ENCODE results near the gene TRIM33. TPM values are rescaled to one million over a fixed set of nuclear protein-coding genes. Genes with fewer than 3 reads are reported as not detected.

TRIM33 gene
- total and polyA plus RNA-seq, 2 of the 13 experiments (the other 11 are each of a cell fraction or from before 2014, with no cell fraction given): 35.5 to 42.2 TPM

DNA sequence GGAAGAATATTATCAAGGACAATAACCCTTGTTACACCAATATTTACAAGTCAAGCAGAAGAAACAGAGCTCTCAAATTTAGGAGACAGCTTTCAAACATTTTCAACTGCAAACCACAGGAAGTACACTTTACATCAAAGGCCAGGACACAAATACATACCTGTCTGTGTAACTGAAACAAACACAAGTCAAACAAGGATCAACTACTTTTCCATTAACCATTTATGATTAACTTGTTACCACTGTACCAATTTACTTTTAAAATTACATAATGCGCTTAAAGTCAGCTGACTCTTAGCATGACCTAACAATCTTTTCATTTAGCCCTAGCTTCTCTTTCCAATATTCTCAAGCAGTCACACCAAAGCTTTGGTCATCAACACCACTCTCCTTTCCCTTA, 43.5 kb downstream of the TRIM33 start (continued):
- TF ChIP-seq, protein P1, sequence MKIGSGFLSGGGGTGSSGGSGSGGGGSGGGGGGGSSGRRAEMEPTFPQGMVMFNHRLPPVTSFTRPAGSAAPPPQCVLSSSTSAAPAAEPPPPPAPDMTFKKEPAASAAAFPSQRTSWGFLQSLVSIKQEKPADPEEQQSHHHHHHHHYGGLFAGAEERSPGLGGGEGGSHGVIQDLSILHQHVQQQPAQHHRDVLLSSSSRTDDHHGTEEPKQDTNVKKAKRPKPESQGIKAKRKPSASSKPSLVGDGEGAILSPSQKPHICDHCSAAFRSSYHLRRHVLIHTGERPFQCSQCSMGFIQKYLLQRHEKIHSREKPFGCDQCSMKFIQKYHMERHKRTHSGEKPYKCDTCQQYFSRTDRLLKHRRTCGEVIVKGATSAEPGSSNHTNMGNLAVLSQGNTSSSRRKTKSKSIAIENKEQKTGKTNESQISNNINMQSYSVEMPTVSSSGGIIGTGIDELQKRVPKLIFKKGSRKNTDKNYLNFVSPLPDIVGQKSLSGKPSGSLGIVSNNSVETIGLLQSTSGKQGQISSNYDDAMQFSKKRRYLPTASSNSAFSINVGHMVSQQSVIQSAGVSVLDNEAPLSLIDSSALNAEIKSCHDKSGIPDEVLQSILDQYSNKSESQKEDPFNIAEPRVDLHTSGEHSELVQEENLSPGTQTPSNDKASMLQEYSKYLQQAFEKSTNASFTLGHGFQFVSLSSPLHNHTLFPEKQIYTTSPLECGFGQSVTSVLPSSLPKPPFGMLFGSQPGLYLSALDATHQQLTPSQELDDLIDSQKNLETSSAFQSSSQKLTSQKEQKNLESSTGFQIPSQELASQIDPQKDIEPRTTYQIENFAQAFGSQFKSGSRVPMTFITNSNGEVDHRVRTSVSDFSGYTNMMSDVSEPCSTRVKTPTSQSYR (CRISPR knock-in tag; IDR thresholded peaks at IDR 0.05; ENCODE audit: borderline replicate concordance): peak; percentile 45; the same call in 1 of the 2 replicates
- no peak for TF ChIP-seq SNRNP70 (IDR thresholded peaks at IDR 0.05; ENCODE audit: low read depth, low read length)
- no peak for TF ChIP-seq FOXC1 (CRISPR knock-in tag; IDR thresholded peaks at IDR 0.05; ENCODE audit: borderline replicate concordance)
- TF ChIP-seq NCOR1 (IDR thresholded peaks at IDR 0.05; ENCODE audit: borderline replicate concordance, low read length): peak; percentile 84; the same call in 1 of the 2 replicates
- peak; percentile 80; the same call in 1 of the 2 replicates for TF ChIP-seq NFKBIZ (CRISPR knock-in tag; IDR thresholded peaks at IDR 0.05)
- no peak for TF ChIP-seq PAWR (CRISPR knock-in tag; IDR thresholded peaks at IDR 0.05; ENCODE audit: borderline replicate concordance)
- TF ChIP-seq POGZ (CRISPR knock-in tag; IDR thresholded peaks at IDR 0.05): peak; percentile 81
- peak; percentile 28; the same call in 1 of the 2 replicates for TF ChIP-seq ZNF264 (CRISPR knock-in tag; IDR thresholded peaks at IDR 0.05)
- TF ChIP-seq ZNF549 (CRISPR knock-in tag; IDR thresholded peaks at IDR 0.05): no peak
- TF ChIP-seq NFYC (CRISPR knock-in tag; IDR thresholded peaks at IDR 0.05): no peak
- TF ChIP-seq ERF (CRISPR knock-in tag; IDR thresholded peaks at IDR 0.05): peak; percentile 93
- TF ChIP-seq, protein P2, sequence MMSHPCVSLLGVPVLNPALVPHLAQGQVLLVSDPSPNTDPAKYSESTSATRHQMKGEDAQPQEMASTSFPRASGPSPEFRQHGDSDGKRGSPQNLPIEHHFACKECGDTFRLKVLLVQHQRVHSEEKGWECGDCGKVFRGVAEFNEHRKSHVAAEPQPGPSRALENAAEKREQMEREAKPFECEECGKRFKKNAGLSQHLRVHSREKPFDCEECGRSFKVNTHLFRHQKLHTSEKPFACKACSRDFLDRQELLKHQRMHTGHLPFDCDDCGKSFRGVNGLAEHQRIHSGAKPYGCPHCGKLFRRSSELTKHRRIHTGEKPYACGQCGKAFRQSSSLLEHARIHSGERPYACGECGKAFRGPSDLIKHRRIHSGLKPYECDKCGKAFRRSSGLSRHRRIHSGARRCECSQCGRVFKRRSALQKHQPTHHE (CRISPR knock-in tag; IDR thresholded peaks at IDR 0.05; ENCODE audit: borderline replicate concordance): no peak; the same call in 1 of the 2 replicates
- peak; percentile 73; the same call in 1 of the 2 replicates for TF ChIP-seq GATAD1 (CRISPR knock-in tag; IDR thresholded peaks at IDR 0.05)
- TF ChIP-seq FOXP1 (IDR thresholded peaks at IDR 0.05): peak; percentile 97
- TF ChIP-seq FOXP1 (CRISPR knock-in tag; IDR thresholded peaks at IDR 0.05): peak; percentile 100
- TF ChIP-seq KDM3A (CRISPR knock-in tag; IDR thresholded peaks at IDR 0.05; ENCODE audit: low read depth): peak; percentile 84
- TF ChIP-seq, protein P3, sequence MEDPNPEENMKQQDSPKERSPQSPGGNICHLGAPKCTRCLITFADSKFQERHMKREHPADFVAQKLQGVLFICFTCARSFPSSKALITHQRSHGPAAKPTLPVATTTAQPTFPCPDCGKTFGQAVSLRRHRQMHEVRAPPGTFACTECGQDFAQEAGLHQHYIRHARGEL (CRISPR knock-in tag; IDR thresholded peaks at IDR 0.05): no peak
- no peak for TF ChIP-seq NFE2L1 (CRISPR knock-in tag; IDR thresholded peaks at IDR 0.05; ENCODE audit: borderline replicate concordance)
- TF ChIP-seq MED8 (CRISPR knock-in tag; IDR thresholded peaks at IDR 0.05; ENCODE audit: insufficient replicate concordance): no peak
- no peak for TF ChIP-seq ZBTB8A (CRISPR knock-in tag; IDR thresholded peaks at IDR 0.05; ENCODE audit: borderline replicate concordance, low read depth)
- TF ChIP-seq KLF13 (CRISPR knock-in tag; IDR thresholded peaks at IDR 0.05): no peak
- TF ChIP-seq HOXA5 (CRISPR knock-in tag; IDR thresholded peaks at IDR 0.05): 0 out of 2 replicates have a peak, but pooled peaks have one; percentile 25
- TF ChIP-seq, protein P4, sequence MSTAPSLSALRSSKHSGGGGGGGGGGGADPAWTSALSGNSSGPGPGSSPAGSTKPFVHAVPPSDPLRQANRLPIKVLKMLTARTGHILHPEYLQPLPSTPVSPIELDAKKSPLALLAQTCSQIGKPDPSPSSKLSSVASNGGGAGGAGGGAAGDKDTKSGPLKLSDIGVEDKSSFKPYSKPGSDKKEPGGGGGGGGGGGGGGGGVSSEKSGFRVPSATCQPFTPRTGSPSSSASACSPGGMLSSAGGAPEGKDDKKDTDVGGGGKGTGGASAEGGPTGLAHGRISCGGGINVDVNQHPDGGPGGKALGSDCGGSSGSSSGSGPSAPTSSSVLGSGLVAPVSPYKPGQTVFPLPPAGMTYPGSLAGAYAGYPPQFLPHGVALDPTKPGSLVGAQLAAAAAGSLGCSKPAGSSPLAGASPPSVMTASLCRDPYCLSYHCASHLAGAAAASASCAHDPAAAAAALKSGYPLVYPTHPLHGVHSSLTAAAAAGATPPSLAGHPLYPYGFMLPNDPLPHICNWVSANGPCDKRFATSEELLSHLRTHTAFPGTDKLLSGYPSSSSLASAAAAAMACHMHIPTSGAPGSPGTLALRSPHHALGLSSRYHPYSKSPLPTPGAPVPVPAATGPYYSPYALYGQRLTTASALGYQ (CRISPR knock-in tag; IDR thresholded peaks at IDR 0.05): peak; percentile 97
- TF ChIP-seq RXRB (CRISPR knock-in tag; IDR thresholded peaks at IDR 0.05; ENCODE audit: borderline replicate concordance): peak; percentile 96
- no peak for TF ChIP-seq YY1 (IDR thresholded peaks at IDR 0.05; ENCODE audit: insufficient read depth, insufficient replicate concordance, low read depth, low read length)
- peak; percentile 44; the same call in 1 of the 2 replicates for TF ChIP-seq SP5 (CRISPR knock-in tag; IDR thresholded peaks at IDR 0.05; ENCODE audit: borderline replicate concordance, low read depth)
